Stimulated activated CD8-positive, alpha-beta memory T cell treated with anti-CD3 and anti-CD28 coated beads, Interleukin-12 subunit alpha, Interleukin-12 subunit beta, amount 100 ng/mL, for 1 hour (primary cell): Measurements from ENCODE around the gene LAPTM4A.

Experiments
- DNase-seq: peaks from one replicate; pipeline ENCODE4 v3.0.0-alpha.2; 2020; ENCODE audit warnings: low read depth

Gene LAPTM4A

GRCh38 chr2:20019747-20020146, 31.7 kb downstream of the LAPTM4A start:
- DNase-seq, result no peak

- no peak for DNase-seq
Measured at GRCh38 chr2:20018601-20019152, 32.8 kb downstream of the LAPTM4A start.

GRCh38 chr2:20016346-20016745, 35.1 kb downstream of the LAPTM4A start:
- DNase-seq, result no peak

- no peak for DNase-seq
Measured at GRCh38 chr2:20015482-20016083, 35.8 kb downstream of the LAPTM4A start.

GRCh38 chr2:20013126-20013849, 38.1 kb downstream of the LAPTM4A start:
- no peak for DNase-seq

- no peak for DNase-seq
Measured at GRCh38 chr2:20012282-20013125, 38.9 kb downstream of the LAPTM4A start, which contains the start of gene MATN3. Gene MATN3 (minus strand): TSS chr2:20012668. CDS start chr2:20012631, 37 bp downstream.

GRCh38 chr2:20012032-20012281, 39.5 kb downstream of the LAPTM4A start:
- no peak for DNase-seq

- DNase-seq, result no peak
Measured at GRCh38 chr2:20011276-20012031, 40.0 kb downstream of the LAPTM4A start.

GRCh38 chr2:20008703-20009102, 42.7 kb downstream of the LAPTM4A start:
- no peak for DNase-seq

- no peak for DNase-seq
Measured at GRCh38 chr2:20005891-20006470, 45.4 kb downstream of the LAPTM4A start.

- DNase-seq, result no peak
Measured at GRCh38 chr2:20005067-20005627, 46.3 kb downstream of the LAPTM4A start.

- no peak for DNase-seq
Measured at GRCh38 chr2:20001361-20001863, 50.0 kb downstream of the LAPTM4A start.

GRCh38 chr2:19993731-19994130, 57.7 kb downstream of the LAPTM4A start:
- no peak for DNase-seq

GRCh38 chr2:19991895-19992294, 59.5 kb downstream of the LAPTM4A start:
- no peak for DNase-seq

GRCh38 chr2:19990416-19990728, 61.1 kb downstream of the LAPTM4A start:
- DNase-seq, result no peak

- DNase-seq, result peak; percentile 83
Measured at GRCh38 chr2:19989667-19990415, 61.6 kb downstream of the LAPTM4A start, which contains the start of gene WDR35. Gene WDR35 (minus strand): TSS chr2:19990105. CDS start chr2:19990015, 90 bp downstream.

GRCh38 chr2:19989342-19989666, 62.1 kb downstream of the LAPTM4A start:
- DNase-seq, result no peak

- DNase-seq, result no peak
Measured at GRCh38 chr2:19988600-19988999, 62.8 kb downstream of the LAPTM4A start.

GRCh38 chr2:19987936-19988335, 63.5 kb downstream of the LAPTM4A start:
- no peak for DNase-seq
